Sigmoid colon (tissue), 4 donors: Measurements from ENCODE around the gene RPA1.
"Not testable (repeated sequence)": the region's sequence is repeated elsewhere in the genome, so short reads cannot be mapped to it uniquely, and the experiment has no call there.

Source experiments
- POLR2A ChIP-seq, 2 donors: fragments of 450-650 bp; IDR thresholded peaks; one replicate each; pipeline ENCODE4 v1.6.1; 2016; ENCODE audit warnings: antibody characterized with exemption in 2 of 2, mild to moderate bottlenecking in 2 of 2, moderate library complexity in 2 of 2
- POLR2AphosphoS5 ChIP-seq, 4 donors: sonication (generic); formaldehyde crosslinking; IDR thresholded peaks; one replicate each; pipeline ENCODE4 v1.6.1; 2017; ENCODE audit warnings: antibody characterized with exemption in 4 of 4
- TF ChIP-seq, protein P1 (sequence below), 4 experiments: fragments of 450-650 bp in 3 of 4; fragments of 200-600 bp in 1 of 4; IDR thresholded peaks; one replicate each; pipeline ENCODE4 v1.5.1; 2016 to 2019; ENCODE audit warnings: antibody characterized with exemption in 4 of 4, mild to moderate bottlenecking in 3 of 4, moderate library complexity in 2 of 4

DNA sequence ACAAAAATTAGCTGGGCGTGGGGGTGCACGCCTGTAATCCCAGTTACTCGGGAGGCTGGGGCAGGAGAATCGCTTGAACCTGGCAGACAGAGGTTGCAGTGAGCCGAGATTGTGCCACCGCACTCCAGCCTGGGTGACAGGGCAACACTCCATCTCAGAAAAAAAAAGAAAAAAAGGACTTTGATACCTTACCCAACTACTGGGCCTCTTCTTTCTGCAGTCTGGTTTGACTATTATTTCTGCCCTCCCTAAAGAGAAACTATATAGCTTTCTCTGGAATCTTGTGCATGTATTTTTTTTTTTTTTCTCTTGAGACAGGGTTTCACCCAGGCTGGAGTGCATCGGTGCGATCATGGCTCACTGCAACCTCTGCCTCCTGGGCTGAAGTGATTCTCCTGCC, 32.0 kb upstream of the RPA1 start:
- TF ChIP-seq POLR2AphosphoS5, POLR2A (IDR thresholded peaks at IDR 0.05): not testable (repeated sequence)
- TF ChIP-seq, protein P1, sequence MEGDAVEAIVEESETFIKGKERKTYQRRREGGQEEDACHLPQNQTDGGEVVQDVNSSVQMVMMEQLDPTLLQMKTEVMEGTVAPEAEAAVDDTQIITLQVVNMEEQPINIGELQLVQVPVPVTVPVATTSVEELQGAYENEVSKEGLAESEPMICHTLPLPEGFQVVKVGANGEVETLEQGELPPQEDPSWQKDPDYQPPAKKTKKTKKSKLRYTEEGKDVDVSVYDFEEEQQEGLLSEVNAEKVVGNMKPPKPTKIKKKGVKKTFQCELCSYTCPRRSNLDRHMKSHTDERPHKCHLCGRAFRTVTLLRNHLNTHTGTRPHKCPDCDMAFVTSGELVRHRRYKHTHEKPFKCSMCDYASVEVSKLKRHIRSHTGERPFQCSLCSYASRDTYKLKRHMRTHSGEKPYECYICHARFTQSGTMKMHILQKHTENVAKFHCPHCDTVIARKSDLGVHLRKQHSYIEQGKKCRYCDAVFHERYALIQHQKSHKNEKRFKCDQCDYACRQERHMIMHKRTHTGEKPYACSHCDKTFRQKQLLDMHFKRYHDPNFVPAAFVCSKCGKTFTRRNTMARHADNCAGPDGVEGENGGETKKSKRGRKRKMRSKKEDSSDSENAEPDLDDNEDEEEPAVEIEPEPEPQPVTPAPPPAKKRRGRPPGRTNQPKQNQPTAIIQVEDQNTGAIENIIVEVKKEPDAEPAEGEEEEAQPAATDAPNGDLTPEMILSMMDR (IDR thresholded peaks at IDR 0.05), result not testable (repeated sequence)
